Measurements from ENCODE around the gene PFN4.
"Not testable (repeated sequence)": the region's sequence is repeated elsewhere in the genome, so short reads cannot be mapped to it uniquely, and the experiment has no call there.

Gene PFN4

DNA sequence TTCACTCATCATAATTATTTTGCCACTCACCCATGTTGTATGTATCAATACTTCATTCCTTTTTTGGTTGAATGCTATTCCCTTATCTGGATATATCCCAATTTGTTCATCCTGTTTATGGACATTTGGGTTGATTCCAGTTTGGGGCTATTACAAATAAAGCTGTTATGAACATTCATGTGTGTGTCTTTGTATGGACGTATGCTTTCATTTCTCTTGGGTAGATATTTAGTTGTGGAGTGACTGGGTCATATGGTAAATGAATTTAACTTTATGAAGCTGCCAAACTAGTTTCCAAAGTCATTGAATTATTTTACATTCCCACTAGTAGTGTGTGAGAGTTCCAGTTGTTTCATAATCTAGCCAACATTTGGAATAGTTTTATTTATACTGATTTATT, 2.8 kb upstream of the PFN4 start:
- Mint-ChIP-seq H3K4me3 (no peak overlapping the region), H3K27ac (no peak overlapping the region), H3K9me3 (no peaks in the 10 kb centered on the region), H3K4me1 (peaks cover 12 to 28% of the 10 kb centered on the region in 2 donors), H3K36me3 (peaks cover 3 to 4% of the 10 kb centered on the region in 2 donors), H3K27me3 (no peaks in the 10 kb centered on the region)
- no peak for ATAC-seq (replicated peaks)
- no peak for DNase-seq

DNA sequence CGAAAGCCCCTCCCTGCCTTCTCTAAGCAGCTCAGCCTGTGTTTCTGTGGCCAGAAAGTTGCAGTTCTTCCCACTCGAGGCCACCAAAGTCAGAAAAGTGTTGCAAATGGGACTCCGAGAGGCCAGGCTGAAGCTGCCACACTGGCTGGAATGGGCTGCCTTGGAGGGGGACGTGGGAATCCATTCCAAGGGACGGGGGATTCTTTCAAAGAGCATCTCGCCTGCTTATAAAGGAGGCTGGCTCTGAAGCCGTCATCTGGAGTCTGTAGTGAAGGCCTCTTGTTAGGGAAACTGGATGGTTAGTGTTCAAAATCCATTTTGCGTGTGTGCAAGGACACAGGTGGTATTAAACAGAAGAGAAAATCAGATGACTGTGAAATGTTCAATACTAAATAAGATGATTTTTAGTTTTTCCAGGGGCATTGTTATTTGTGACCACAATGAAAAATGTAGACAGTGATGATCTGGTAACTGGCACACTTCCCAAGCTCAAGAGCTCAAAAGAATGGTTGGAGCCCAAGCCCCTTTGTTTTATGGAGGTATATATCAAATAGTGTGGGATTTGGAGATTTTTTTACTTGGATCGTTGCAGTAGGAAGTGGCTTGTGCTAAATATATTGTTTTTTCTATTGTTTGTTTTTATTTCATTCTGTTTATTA, 917 bp upstream of the PFN4 start:
- Mint-ChIP-seq H3K27ac (peak overlapping the region; percentile 93), H3K4me3 (peak overlapping the region; percentile 92 to 94), H3K27me3 (no peaks in the 10 kb centered on the region), H3K36me3 (peaks cover 3 to 4% of the 10 kb centered on the region in 2 donors), H3K4me1 (peaks cover 12 to 26% of the 10 kb centered on the region in 2 donors), H3K9me3 (no peaks in the 10 kb centered on the region)
- no peak for DNase-seq
- peak; percentile 9 to 12 for ATAC-seq (replicated peaks)

DNA sequence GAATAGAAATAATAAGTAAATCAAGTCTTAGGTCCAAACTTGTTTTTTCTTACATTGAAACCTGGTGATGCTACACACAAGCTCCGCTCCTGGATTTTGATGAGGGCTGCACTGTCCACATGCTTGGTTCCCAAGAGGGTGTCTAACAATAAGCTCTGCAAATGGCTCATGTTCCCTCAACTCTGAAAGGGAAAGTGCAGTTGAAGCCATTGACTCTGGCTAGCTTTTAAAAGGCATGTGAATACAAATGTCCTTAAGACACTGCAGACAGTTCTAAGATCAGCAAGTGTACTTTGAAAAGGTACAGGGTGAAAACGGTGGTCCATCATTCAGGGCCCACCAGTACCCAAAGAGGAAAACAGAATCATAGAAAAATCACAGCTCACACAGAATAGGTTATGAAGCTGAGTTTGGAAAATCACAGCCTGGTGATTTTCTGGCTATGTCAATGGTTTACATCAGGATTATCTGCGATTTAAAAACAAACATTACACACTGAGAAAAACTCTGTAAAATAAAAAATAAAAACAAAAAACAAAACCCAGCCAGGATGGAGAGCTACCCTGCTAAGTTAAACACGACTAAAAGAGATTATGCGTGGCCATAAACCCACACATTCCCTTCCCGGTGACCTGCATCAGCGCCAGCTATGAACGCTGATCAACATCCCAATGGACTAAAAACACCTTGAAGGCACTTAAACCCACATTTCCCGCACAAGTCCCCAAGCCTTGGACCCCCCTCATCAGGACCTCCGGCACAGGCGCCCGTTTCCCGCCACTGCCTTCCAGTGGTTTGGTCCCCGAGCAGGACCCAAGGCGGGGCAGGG, 554 bp downstream of the PFN4 start:
- Mint-ChIP-seq H3K27me3 (no peaks in the 10 kb centered on the region), H3K4me1 (peaks cover 12 to 24% of the 10 kb centered on the region in 2 donors), H3K27ac (peak overlapping the region; percentile 91), H3K9me3 (no peaks in the 10 kb centered on the region), H3K4me3 (peak overlapping the region; percentile 87 to 94), H3K36me3 (no peaks in the 10 kb centered on the region)
- DNase-seq (no peak), ATAC-seq (replicated peaks) (no peak)

DNA sequence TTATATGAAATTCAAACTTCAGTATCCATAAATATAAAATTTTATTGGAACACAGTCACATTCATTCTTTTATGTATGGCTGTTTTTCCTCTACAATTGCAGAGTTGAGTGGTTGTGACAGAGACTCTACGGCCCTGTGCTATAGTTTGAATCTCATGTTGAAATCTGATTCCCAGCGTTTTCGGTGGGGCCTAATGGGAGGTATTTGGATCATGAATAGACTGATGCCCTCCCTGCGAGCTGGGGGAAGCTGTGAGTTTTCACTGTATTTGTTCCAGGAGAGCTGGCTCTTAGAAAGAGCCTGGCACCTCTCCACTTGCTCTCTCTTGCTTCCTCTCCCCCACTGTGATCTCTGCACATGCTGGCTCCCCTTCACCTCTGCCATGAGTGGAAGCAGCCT, 1.7 kb downstream of the PFN4 start:
- DNase-seq, result no peak
- Mint-ChIP-seq H3K27me3 (no peaks in the 10 kb centered on the region), H3K4me3 (no peak overlapping the region), H3K4me1 (peaks cover 12 to 24% of the 10 kb centered on the region in 2 donors), H3K27ac (no peak overlapping the region), H3K9me3 (no peaks in the 10 kb centered on the region), H3K36me3 (no peaks in the 10 kb centered on the region)
- ATAC-seq (replicated peaks), result no peak

DNA sequence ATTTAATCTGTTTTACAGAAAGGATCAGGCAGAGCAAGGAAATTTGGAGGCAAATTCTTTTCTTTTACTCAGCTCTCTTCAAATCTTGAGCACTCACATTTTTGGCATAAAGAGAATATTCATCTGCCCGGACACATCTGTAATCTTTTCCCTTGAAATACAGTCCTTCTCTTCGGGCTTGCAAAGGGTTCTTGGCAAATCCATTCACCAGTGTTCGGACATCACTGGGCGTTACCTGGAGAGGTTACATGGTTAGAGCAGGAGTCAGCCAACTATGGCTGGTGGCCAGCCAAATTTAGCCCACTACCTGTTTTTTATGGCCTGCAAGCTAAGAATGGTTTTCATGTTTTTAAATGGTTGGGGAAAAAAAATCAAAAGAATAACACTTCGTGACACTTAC, 2.1 kb downstream of the PFN4 start:
- Mint-ChIP-seq H3K4me1 (peaks cover 12 to 24% of the 10 kb centered on the region in 2 donors), H3K27me3 (no peaks in the 10 kb centered on the region), H3K27ac (no peak overlapping the region), H3K9me3 (no peaks in the 10 kb centered on the region), H3K4me3 (no peak overlapping the region), H3K36me3 (no peaks in the 10 kb centered on the region)
- ATAC-seq (replicated peaks) (no peak), DNase-seq (no peak)

DNA sequence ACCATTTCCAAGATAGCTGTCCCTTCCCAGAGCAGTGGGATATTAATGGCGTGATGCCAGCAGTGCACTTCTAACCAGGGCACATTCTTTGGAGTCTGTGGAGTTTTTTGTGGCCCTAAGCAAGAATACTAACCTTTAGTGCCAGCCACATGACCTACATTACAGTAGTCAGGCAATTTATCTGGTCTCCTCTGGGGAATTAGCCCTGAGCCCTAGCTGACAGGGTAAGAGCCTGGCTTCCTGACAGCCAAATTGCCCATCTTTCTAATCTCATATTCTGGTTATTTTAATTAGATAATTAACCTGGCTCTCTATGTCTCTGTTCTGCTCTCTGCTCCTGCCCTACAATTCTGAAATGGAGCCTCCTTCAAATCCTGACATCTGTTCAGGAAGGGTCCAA, 5.2 kb downstream of the PFN4 start:
- no peak for DNase-seq
- H3K27me3 Mint-ChIP-seq, result no peaks in the 10 kb centered on the region
- H3K27ac Mint-ChIP-seq, result no peak overlapping the region

DNA sequence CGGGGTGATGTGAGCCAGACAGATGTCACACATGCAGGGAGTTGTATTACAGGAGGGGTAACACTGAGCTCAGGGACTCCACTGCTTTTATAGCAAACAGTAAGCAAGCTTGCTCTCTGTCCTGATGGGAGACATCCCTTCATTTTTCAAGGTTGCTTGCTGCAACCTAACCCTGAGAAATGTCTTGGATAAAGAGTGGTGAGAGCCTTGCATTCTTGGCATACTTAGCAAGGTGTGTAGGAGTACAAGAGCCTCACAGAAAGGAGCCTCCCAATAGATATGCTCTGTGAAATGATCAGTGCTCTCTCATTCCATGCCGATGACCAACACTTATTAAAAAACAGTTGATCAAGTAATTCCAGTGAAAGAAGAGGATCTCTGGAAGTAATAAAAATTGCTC, 8.1 kb downstream of the PFN4 start:
- H3K27me3 Mint-ChIP-seq, result no peaks in the 10 kb centered on the region
- H3K4me1 Mint-ChIP-seq, result peaks cover 0 to 2% of the 10 kb centered on the region in 2 donors
- no peaks in the 10 kb centered on the region for H3K9me3 Mint-ChIP-seq
- no peak overlapping the region for H3K27ac Mint-ChIP-seq
- H3K36me3 Mint-ChIP-seq, result no peaks in the 10 kb centered on the region
- no peak overlapping the region for H3K4me3 Mint-ChIP-seq
- no peak for DNase-seq
- ATAC-seq (replicated peaks), result no peak

More for the DNA sequence above, 5.2 kb downstream of the PFN4 start:
- H3K4me3 Mint-ChIP-seq, result no peak overlapping the region
- no peak for ATAC-seq (replicated peaks)
- H3K36me3 Mint-ChIP-seq, result no peaks in the 10 kb centered on the region
- H3K4me1 Mint-ChIP-seq, result peaks cover 1 to 5% of the 10 kb centered on the region in 2 donors
- no peaks in the 10 kb centered on the region for H3K9me3 Mint-ChIP-seq

DNA sequence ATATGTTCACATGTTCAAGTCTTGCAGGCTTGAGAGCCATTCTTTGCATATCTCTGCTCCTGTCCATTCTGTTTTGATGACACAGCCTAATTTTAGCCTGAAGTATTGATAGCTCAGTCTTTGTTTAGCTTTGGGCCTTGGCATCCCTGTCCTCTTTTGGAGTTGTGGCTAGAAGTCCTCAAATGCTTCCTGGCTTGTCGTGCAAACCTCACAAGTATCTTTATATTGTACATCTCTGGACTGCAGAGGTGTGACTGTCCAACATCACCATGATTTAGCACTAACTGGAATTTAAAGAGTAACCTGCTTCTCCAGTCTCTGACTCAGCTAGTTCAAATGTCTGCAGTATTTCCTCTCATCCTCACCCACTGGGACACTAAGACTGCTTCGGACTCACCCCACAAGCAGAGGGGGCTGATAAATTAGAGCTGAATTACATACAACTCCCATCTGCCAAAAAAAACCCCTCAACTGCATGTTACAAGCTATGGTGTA, 11.7 kb downstream of the PFN4 start:
- ATAC-seq (replicated peaks), result no peak
- no peak overlapping the region for H3K4me3 Mint-ChIP-seq
- no peak overlapping the region for H3K27ac Mint-ChIP-seq
- H3K36me3 Mint-ChIP-seq, result peaks cover 0 to 8% of the 10 kb centered on the region in 2 donors
- peaks cover 0 to 2% of the 10 kb centered on the region in 2 donors for H3K4me1 Mint-ChIP-seq
- DNase-seq, result no peak
- no peaks in the 10 kb centered on the region for H3K27me3 Mint-ChIP-seq
- H3K9me3 Mint-ChIP-seq, result peaks cover 15 to 22% of the 10 kb centered on the region in 2 donors

DNA sequence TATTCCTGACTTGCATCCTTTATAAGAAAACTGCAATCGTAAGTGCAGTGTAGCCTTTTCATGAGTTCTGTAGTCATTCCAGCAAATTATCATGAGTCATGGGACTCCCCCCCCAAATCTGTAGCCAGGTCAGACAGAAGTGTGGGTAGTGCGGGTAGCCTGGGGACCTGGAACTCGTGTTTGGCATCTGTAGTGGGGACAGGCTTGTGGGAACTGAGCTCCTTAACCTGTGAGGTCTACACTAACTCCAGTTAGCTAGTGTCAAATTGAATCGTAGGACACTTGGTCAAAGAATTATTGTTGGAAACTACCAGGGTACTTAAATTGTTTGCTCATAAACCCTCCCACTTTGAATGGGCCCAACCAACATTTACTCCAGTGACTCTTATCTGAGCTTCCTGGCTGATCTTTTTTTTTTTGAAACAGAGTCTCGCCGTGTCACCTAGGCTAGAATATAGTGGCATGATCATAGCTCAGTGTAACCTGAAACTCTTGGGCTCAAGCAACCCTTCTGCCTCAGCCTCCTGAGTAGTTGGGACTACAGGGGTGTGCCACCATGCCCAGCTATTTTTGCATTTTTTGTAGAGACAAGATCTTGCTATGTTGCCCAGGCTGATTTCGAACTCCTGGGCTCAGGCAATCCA, 12.4 kb downstream of the PFN4 start:
- Mint-ChIP-seq H3K4me1 (peaks cover 0 to 2% of the 10 kb centered on the region in 2 donors), H3K9me3 (peaks cover 17 to 22% of the 10 kb centered on the region in 2 donors), H3K4me3 (no peak overlapping the region), H3K27me3 (no peaks in the 10 kb centered on the region), H3K36me3 (peaks cover 2 to 10% of the 10 kb centered on the region in 2 donors), H3K27ac (no peak overlapping the region)
- DNase-seq (no peak), ATAC-seq (replicated peaks) (no peak)

DNA sequence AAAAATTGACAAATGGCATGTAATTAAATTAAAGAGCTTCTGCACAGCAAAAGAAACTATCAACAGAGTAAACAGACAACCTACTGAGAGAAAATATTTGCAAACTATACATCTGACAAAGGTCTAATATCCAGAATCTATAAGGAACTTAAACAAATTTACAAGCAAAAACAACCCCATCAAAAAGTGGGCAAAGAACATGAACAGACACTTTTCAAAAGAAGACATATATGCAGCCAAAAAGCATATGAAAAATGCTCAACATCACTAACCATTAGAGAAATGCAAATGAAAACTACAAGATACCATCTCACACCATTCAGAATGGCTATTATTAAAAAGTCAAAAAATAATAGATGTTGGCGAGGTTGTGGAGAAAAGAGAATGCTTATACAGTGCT, 13.7 kb downstream of the PFN4 start:
- not testable (repeated sequence) for ATAC-seq (replicated peaks); H3K27me3 Mint-ChIP-seq; DNase-seq; H3K4me3 Mint-ChIP-seq; H3K27ac Mint-ChIP-seq
- H3K9me3 Mint-ChIP-seq, result peaks cover 21 to 26% of the 10 kb centered on the region in 2 donors
- peaks cover 10% of the 10 kb centered on the region in 2 donors for H3K4me1 Mint-ChIP-seq
- peaks cover 5 to 17% of the 10 kb centered on the region in 2 donors for H3K36me3 Mint-ChIP-seq

DNA sequence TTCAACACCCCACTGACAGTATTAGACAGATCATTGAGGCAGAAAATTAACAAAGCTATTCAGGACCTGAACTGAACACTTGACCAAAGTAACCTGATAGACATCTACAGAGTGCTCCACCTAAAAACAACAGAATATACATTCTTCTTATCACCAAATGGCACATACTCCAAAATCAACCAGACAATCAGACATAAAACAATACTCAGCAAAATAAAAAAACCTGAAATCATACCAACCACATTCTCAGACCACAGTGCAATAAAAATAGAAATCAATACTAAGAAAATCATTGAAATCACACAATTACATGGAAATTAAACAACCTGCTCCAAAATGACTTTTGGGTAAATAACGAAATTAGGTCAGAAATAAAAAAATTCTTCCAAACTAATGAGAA, 15.8 kb downstream of the PFN4 start:
- Mint-ChIP-seq H3K36me3 (peaks cover 5 to 23% of the 10 kb centered on the region in 2 donors), H3K4me1 (peaks cover 18 to 24% of the 10 kb centered on the region in 2 donors), H3K9me3 (peaks cover 21 to 26% of the 10 kb centered on the region in 2 donors), H3K27me3 (no peaks in the 10 kb centered on the region), H3K27ac (no peak overlapping the region), H3K4me3 (no peak overlapping the region)
- no peak for ATAC-seq (replicated peaks)
- no peak for DNase-seq

DNA sequence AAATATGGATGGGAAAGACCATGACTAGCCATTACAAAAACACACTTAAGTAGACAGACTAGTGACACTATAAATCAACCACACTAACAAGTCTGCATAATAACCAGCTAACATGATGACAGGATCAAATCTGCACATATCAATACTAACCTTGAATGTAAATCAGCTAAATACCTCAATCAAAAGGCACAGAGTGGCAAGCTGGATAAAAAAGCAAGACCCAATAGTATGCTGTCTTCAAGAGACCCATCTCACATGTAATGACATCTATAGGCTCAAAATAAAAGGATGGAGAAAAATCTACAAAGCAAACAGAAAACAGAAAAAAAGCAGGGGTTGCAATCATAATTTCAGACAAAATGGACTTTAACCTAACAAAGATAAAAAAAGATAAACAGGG, 16.3 kb downstream of the PFN4 start:
- peaks cover 18 to 24% of the 10 kb centered on the region in 2 donors for H3K4me1 Mint-ChIP-seq

DNA sequence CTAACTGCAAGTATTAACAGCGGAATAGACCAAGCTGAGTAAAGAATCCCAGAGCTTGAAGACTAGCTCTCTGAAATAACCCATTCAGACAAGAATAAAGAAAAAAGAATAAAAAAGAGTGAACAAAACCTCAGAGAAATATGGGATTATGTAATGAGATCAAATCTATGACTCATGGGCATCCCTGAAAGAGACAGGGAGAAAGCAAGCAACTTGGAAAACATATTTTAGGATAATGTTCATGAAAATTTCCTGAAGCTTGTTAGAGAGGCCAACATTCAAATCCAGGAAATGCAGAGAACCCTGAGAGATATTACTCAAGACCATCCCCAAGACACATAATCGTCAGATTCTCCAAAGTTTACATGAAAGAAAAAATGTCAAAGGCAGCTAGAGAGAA, 17.3 kb downstream of the PFN4 start:
- H3K4me1 Mint-ChIP-seq, result peaks cover 16 to 24% of the 10 kb centered on the region in 2 donors
- peaks cover 5 to 25% of the 10 kb centered on the region in 2 donors for H3K36me3 Mint-ChIP-seq
- no peak overlapping the region for H3K27ac Mint-ChIP-seq
- H3K9me3 Mint-ChIP-seq, result peaks cover 21 to 26% of the 10 kb centered on the region in 2 donors
- ATAC-seq (replicated peaks) (no peak), DNase-seq (no peak)
- no peaks in the 10 kb centered on the region for H3K27me3 Mint-ChIP-seq
- H3K4me3 Mint-ChIP-seq, result no peak overlapping the region

More for the DNA sequence above, 16.3 kb downstream of the PFN4 start:
- Mint-ChIP-seq H3K4me3 (no peak overlapping the region), H3K36me3 (peaks cover 5 to 23% of the 10 kb centered on the region in 2 donors), H3K27me3 (no peaks in the 10 kb centered on the region), H3K9me3 (peaks cover 21 to 26% of the 10 kb centered on the region in 2 donors), H3K27ac (no peak overlapping the region)
- ATAC-seq (replicated peaks), result no peak
- no peak for DNase-seq

DNA sequence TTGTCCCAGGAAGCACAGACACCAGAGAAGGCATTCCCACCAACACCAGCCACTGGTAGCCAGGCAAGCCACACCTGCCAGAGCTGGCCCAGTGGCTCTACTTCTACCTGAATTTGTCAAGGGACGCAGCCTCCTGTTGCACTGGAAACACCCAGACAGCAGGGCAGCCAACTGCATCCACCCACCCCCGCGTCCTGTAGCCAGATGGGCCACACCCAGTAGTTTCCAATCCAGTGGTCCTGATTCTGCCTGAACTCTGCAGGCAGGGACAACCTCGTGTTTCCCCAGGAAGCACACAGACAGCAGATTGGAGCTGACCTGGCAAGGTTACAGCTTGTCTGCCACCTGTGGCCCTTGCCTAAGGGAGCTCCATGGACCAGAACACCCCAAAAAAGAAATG, 18.2 kb downstream of the PFN4 start:
- H3K4me1 Mint-ChIP-seq, result peaks cover 16 to 24% of the 10 kb centered on the region in 2 donors
- DNase-seq (no peak), ATAC-seq (replicated peaks) (peak; percentile 58 to 74)
- no peaks in the 10 kb centered on the region for H3K27me3 Mint-ChIP-seq
- H3K4me3 Mint-ChIP-seq, result no peak overlapping the region
- peaks cover 21 to 26% of the 10 kb centered on the region in 2 donors for H3K9me3 Mint-ChIP-seq
- peaks cover 8 to 30% of the 10 kb centered on the region in 2 donors for H3K36me3 Mint-ChIP-seq
- no peak overlapping the region for H3K27ac Mint-ChIP-seq
